HepG2 (cell line): ENCODE measurements around the gene LGALS1. TPM values are rescaled to one million over a fixed set of nuclear protein-coding genes. Genes with fewer than 3 reads are reported as not detected.

Source experiments
- CEBPB ChIP-seq: IDR thresholded peaks from 2 replicates; pipeline ENCODE4 v1.6.1; 2011; ENCODE audit warnings: low read depth, low read length, improper control_type of control experiment, borderline replicate concordance
- MZF1 ChIP-seq: sonication (generic); formaldehyde crosslinking; IDR thresholded peaks from 2 replicates; pipeline ENCODE4 v1.8.1; 2023; ENCODE audit warnings: mild to moderate bottlenecking, missing genetic modification reagents, borderline replicate concordance
- NFATC3 ChIP-seq: sonication (generic); formaldehyde crosslinking; IDR thresholded peaks from 2 replicates; pipeline ENCODE4 v1.5.1; 2020; ENCODE audit warnings: mild to moderate bottlenecking, missing genetic modification reagents
- NR3C1 ChIP-seq: sonication (generic); formaldehyde crosslinking; IDR thresholded peaks from 2 replicates; pipeline ENCODE4 v1.4.0; 2020; ENCODE audit warnings: missing genetic modification reagents
- TEAD3 ChIP-seq: optimal IDR thresholded peaks from 2 replicates; pipeline ENCODE3; 2016; ENCODE audit warnings: borderline replicate concordance
- WIZ ChIP-seq: sonication (generic); formaldehyde crosslinking; IDR thresholded peaks from 2 replicates; pipeline ENCODE4 v1.5.1; 2020; ENCODE audit warnings: mild to moderate bottlenecking, missing genetic modification reagents
- YY1 ChIP-seq: IDR thresholded peaks from 2 replicates; pipeline ENCODE4 v1.6.1; 2011; ENCODE audit warnings: low read length, low read depth, moderate library complexity, mild to moderate bottlenecking; ENCODE audit not compliant: insufficient read depth, insufficient replicate concordance
- ZBTB3 ChIP-seq: sonication (generic); formaldehyde crosslinking; IDR thresholded peaks from 2 replicates; pipeline ENCODE4 v1.4.0; 2020; ENCODE audit warnings: low read depth, mild to moderate bottlenecking, moderate library complexity, missing genetic modification reagents, borderline replicate concordance
- ZKSCAN1 ChIP-seq: fragments of 150-350 bp; IDR thresholded peaks from 2 replicates; pipeline ENCODE4 v1.6.1; 2014; ENCODE audit warnings: low read length
- ZMYM4 ChIP-seq: sonication (generic); formaldehyde crosslinking; IDR thresholded peaks from 2 replicates; pipeline ENCODE4 v1.8.1; 2023; ENCODE audit warnings: mild to moderate bottlenecking, missing genetic modification reagents
- ZNF205 ChIP-seq: IDR thresholded peaks from 2 replicates; pipeline ENCODE4 v1.6.1; 2018; ENCODE audit warnings: missing biosample characterization, missing genetic modification reagents
- ZNF274 ChIP-seq: sonication (generic); formaldehyde crosslinking; IDR thresholded peaks from 2 replicates; pipeline ENCODE4 v1.5.1; 2020; ENCODE audit warnings: mild to moderate bottlenecking, missing genetic modification reagents
- ZNF484 ChIP-seq: sonication (generic); formaldehyde crosslinking; IDR thresholded peaks from 2 replicates; pipeline ENCODE4 v1.5.1; 2020; ENCODE audit warnings: mild to moderate bottlenecking, low read depth, missing genetic modification reagents, borderline replicate concordance
- ZNF570 ChIP-seq: sonication (generic); formaldehyde crosslinking; IDR thresholded peaks from 2 replicates; pipeline ENCODE4 v1.4.0; 2020; ENCODE audit warnings: mild to moderate bottlenecking, missing genetic modification reagents, borderline replicate concordance
- ZNF619 ChIP-seq: sonication (generic); formaldehyde crosslinking; IDR thresholded peaks from 2 replicates; pipeline ENCODE4 v1.4.0; 2020; ENCODE audit warnings: mild to moderate bottlenecking, missing genetic modification reagents
- ZNF776 ChIP-seq: sonication (generic); formaldehyde crosslinking; IDR thresholded peaks from 2 replicates; pipeline ENCODE4 v1.4.0; 2020; ENCODE audit warnings: mild to moderate bottlenecking, missing genetic modification reagents
- ZNF891 ChIP-seq: sonication (generic); formaldehyde crosslinking; IDR thresholded peaks from 2 replicates; pipeline ENCODE4 v1.5.0; 2020; ENCODE audit warnings: mild to moderate bottlenecking, missing genetic modification reagents
- polyA plus RNA-seq, 8 experiments: library from polyadenylated mRNA; depleted of rRNA in 3 of 8; stranded (reverse) in 7 of 8; unstranded in 1 of 8; fragments of >200 nt; fragmentation: Illumina TruSeq in 4 of 8; extraction: Trizol in 4 of 8; gene quantifications; 2 replicates each; pipeline versions ENCODE4 v1.2.1 to v1.2.3, GENCODE V29; 2011 to 2016; ENCODE audit warnings: low read depth in 4 of 8, missing spikeins in 1 of 8, mixed read lengths in 1 of 8; ENCODE audit not compliant: insufficient read depth in 1 of 8
- total RNA-seq, 5 experiments: library from RNA; depleted of rRNA; stranded (reverse); fragments of >200 nt; fragmentation: Illumina TruSeq; extraction: Trizol; gene quantifications; 2 replicates each; pipeline ENCODE4 v1.2.3, GENCODE V29; 2016; ENCODE audit warnings: low read depth in 1 of 5
- TF ChIP-seq, protein P1 (sequence below): sonication (generic); formaldehyde crosslinking; IDR thresholded peaks from 2 replicates; pipeline ENCODE4 v1.8.1; 2023; ENCODE audit warnings: mild to moderate bottlenecking, missing genetic modification reagents, borderline replicate concordance
- TF ChIP-seq, protein P2 (sequence below): sonication (generic); formaldehyde crosslinking; IDR thresholded peaks from 2 replicates; pipeline ENCODE4 v1.5.0; 2020; ENCODE audit warnings: missing genetic modification reagents
- TF ChIP-seq, protein P3 (sequence below): IDR thresholded peaks from 2 replicates; pipeline ENCODE4 v1.6.1; 2016; ENCODE audit warnings: low read depth, control low read depth
- TF ChIP-seq, protein P4 (sequence below), 2 experiments: sonication (generic) in 1 of 2; formaldehyde crosslinking in 1 of 2; IDR thresholded peaks; 2 replicates each; pipeline versions ENCODE4 v1.4.0 to v1.6.1; 2016 to 2020; ENCODE audit warnings: borderline replicate concordance in 1 of 2, low read depth in 1 of 2, mild to moderate bottlenecking in 1 of 2, missing genetic modification reagents in 1 of 2

The LGALS1 gene
- total and polyA plus RNA-seq, 2 of the 13 experiments (the other 11 are each of a cell fraction or from before 2014, with no cell fraction given), result 103 to 858 TPM

DNA sequence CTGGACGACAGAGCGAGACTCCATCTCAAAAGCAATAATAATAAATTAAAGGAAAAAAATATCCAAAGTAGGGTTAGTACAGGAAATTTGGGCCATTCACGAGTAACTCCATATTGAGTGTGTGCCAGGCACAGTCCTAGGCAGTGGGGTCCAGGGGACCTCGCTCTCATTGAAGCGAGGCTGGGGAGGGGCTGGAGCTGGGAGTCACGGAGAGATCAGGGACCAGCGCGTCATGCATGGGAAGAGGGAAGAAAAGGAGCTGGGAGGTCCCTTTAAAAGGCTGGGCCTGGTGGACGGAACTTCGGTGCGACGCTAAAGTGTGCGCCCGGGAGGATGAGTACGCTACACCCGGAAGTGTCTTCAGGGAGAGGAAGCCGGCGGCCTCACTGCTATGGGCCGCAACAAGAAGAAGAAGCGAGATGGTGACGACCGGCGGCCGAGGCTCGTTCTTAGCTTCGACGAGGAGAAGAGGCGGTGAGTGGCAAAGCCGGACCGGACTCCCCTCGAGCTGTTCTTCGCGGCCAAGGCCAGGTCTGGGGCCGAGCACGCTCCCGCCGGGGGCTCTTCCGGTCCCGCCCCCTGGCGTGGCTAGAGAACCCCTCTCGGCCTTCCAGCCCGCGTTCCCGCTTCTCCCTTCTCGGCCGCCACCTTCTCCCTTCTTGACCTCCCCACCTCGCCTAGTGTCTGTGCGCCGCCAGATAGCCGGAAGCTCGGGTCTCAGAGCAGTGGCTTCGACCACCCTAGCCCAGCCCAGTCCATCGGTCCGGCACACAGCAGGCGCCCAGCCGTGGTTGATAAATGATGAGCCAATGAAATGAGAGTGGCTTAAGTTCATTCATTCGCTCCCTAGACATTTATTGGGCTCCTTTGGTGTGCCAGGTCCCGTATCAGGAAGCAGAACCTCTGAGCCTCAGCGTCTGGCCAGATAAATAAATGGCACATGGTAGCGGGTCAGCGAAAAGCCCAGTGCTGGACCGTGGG lies 10.9 kb downstream of the LGALS1 start, which contains the start of gene NOL12 (continued):
- TF ChIP-seq, protein P1, sequence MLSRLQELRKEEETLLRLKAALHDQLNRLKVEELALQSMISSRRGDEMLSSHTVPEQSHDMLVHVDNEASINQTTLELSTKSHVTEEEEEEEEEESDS (CRISPR knock-in tag), result peak; percentile 72; the same call in 1 of the 2 replicates
- TF ChIP-seq NFATC3 (CRISPR knock-in tag), result peak; percentile 84; the same call in 1 of the 2 replicates
- no peak for TF ChIP-seq TEAD3
- peak; percentile 74; the same call in 1 of the 2 replicates for TF ChIP-seq ZNF205 (CRISPR knock-in tag)
- TF ChIP-seq MZF1 (CRISPR knock-in tag), result 0 out of 2 replicates have a peak, but pooled peaks have one; percentile 24
- no peak for TF ChIP-seq ZNF570 (CRISPR knock-in tag)
- TF ChIP-seq, protein P2, sequence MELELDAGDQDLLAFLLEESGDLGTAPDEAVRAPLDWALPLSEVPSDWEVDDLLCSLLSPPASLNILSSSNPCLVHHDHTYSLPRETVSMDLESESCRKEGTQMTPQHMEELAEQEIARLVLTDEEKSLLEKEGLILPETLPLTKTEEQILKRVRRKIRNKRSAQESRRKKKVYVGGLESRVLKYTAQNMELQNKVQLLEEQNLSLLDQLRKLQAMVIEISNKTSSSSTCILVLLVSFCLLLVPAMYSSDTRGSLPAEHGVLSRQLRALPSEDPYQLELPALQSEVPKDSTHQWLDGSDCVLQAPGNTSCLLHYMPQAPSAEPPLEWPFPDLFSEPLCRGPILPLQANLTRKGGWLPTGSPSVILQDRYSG (CRISPR knock-in tag), result no peak
- no peak for TF ChIP-seq ZBTB3 (CRISPR knock-in tag)
- TF ChIP-seq, protein P3, sequence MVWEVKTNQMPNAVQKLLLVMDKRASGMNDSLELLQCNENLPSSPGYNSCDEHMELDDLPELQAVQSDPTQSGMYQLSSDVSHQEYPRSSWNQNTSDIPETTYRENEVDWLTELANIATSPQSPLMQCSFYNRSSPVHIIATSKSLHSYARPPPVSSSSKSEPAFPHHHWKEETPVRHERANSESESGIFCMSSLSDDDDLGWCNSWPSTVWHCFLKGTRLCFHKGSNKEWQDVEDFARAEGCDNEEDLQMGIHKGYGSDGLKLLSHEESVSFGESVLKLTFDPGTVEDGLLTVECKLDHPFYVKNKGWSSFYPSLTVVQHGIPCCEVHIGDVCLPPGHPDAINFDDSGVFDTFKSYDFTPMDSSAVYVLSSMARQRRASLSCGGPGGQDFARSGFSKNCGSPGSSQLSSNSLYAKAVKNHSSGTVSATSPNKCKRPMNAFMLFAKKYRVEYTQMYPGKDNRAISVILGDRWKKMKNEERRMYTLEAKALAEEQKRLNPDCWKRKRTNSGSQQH (CRISPR knock-in tag), result peak; percentile 91; the same call in 1 of the 2 replicates
- TF ChIP-seq ZNF891, result no peak
- no peak for TF ChIP-seq NR3C1 (CRISPR knock-in tag)
- peak; percentile 61; the same call in 1 of the 2 replicates for TF ChIP-seq ZNF274 (CRISPR knock-in tag)
- TF ChIP-seq ZNF619, result no peak; the same call in 1 of the 2 replicates
- TF ChIP-seq CEBPB, result no peak
- TF ChIP-seq WIZ, result peak; percentile 51; the same call in 1 of the 2 replicates
- TF ChIP-seq, protein P4, sequence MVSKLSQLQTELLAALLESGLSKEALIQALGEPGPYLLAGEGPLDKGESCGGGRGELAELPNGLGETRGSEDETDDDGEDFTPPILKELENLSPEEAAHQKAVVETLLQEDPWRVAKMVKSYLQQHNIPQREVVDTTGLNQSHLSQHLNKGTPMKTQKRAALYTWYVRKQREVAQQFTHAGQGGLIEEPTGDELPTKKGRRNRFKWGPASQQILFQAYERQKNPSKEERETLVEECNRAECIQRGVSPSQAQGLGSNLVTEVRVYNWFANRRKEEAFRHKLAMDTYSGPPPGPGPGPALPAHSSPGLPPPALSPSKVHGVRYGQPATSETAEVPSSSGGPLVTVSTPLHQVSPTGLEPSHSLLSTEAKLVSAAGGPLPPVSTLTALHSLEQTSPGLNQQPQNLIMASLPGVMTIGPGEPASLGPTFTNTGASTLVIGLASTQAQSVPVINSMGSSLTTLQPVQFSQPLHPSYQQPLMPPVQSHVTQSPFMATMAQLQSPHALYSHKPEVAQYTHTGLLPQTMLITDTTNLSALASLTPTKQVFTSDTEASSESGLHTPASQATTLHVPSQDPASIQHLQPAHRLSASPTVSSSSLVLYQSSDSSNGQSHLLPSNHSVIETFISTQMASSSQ (IDR thresholded peaks at IDR 0.05; ENCODE audit: low read depth), result no peak
- TF ChIP-seq, protein P4 (CRISPR knock-in tag; IDR thresholded peaks at IDR 0.05; ENCODE audit: borderline replicate concordance), result peak; percentile 54; the same call in 1 of the 2 replicates
- TF ChIP-seq ZNF776, result no peak
- no peak for TF ChIP-seq ZKSCAN1
- TF ChIP-seq ZNF484, result no peak
- TF ChIP-seq YY1, result peak; percentile 48
- peak; percentile 62 for TF ChIP-seq ZMYM4 (CRISPR knock-in tag)
